Activated CD4-positive, alpha-beta memory T cell treated with anti-CD3 and anti-CD28 coated beads for 36 hours (primary cell): ENCODE data around the gene TOX3. TPM values are rescaled to one million over a fixed set of nuclear protein-coding genes. Genes with fewer than 3 reads are reported as not detected.

Source experiments
- CTCF ChIA-PET: fragments of 350-600 bp; sonication (Branson Sonifier 250); formaldehyde crosslinking; loops from one replicate; lab custom pipeline; 2021; ENCODE audit warnings: antibody characterized with exemption, inconsistent platforms; lab: Charles Lee
- POLR2A ChIA-PET: fragments of 350-600 bp; sonication (Branson Sonifier 250); formaldehyde crosslinking; loops from one replicate; lab custom pipeline; 2021; ENCODE audit warnings: antibody characterized with exemption; lab: Charles Lee
- DNase-seq: peaks from one replicate; pipeline ENCODE4 v3.0.0-alpha.2; 2020
- H3K27ac Mint-ChIP-seq: one replicate; pipeline ENCODE4 v1.8.0; 2021; ENCODE audit warnings: mixed read lengths
- H3K27me3 Mint-ChIP-seq: one replicate; pipeline ENCODE4 v1.8.0; 2021; ENCODE audit warnings: mixed read lengths
- H3K36me3 Mint-ChIP-seq: one replicate; pipeline ENCODE4 v1.8.0; 2021; ENCODE audit warnings: mixed read lengths
- H3K4me1 Mint-ChIP-seq: one replicate; pipeline ENCODE4 v1.8.0; 2021; ENCODE audit warnings: low read depth, mixed read lengths
- H3K4me3 Mint-ChIP-seq: one replicate; pipeline ENCODE4 v1.8.0; 2021; ENCODE audit warnings: mild to moderate bottlenecking, mixed read lengths
- H3K9me3 Mint-ChIP-seq: one replicate; pipeline ENCODE4 v1.8.0; 2021; ENCODE audit warnings: mixed read lengths
- intact Hi-C: fragments of 100-400 bp; cut with micrococcal nuclease; formaldehyde crosslinking; loops from one replicate; pipeline ENCODE4 v1.15.1; 2023
- total RNA-seq, 2 experiments: library from RNA; stranded (reverse); gene quantifications; one replicate each; pipeline ENCODE4 v1.2.3, GENCODE V29; 2021

The TOX3 gene
- total RNA-seq, 2 experiments from 2014 or later, result not detected

- Mint-ChIP-seq H3K27me3 (no peaks in the 10 kb centered on the region), H3K36me3 (no peaks in the 10 kb centered on the region), H3K9me3 (peaks cover under 1% of the 10 kb centered on the region), H3K4me1 (no peaks in the 10 kb centered on the region), H3K4me3 (no peak overlapping the region), H3K27ac (no peak overlapping the region)
- DNase-seq, result no peak
- CTCF ChIA-PET, result no interaction called here
- POLR2A ChIA-PET, result no interaction called here
- intact Hi-C loops, result no loop called here
These were observed 135.9 kb downstream of the TOX3 start for GRCh38 chr16:52411011-52411410.

- Mint-ChIP-seq H3K4me3 (no peak overlapping the region), H3K36me3 (no peaks in the 10 kb centered on the region), H3K27me3 (no peaks in the 10 kb centered on the region), H3K9me3 (peaks cover 4% of the 10 kb centered on the region), H3K4me1 (no peaks in the 10 kb centered on the region), H3K27ac (no peak overlapping the region)
- ChIA-PET CTCF (no interaction called here), POLR2A (no interaction called here)
- intact Hi-C loops, result no loop called here
- DNase-seq, result no peak
These were observed 138.6 kb downstream of the TOX3 start for GRCh38 chr16:52408191-52408845.

- Mint-ChIP-seq H3K27me3 (no peaks in the 10 kb centered on the region), H3K4me3 (no peak overlapping the region), H3K9me3 (peaks cover 4% of the 10 kb centered on the region), H3K27ac (no peak overlapping the region), H3K36me3 (no peaks in the 10 kb centered on the region), H3K4me1 (no peaks in the 10 kb centered on the region)
- intact Hi-C loops, result no loop called here
- DNase-seq, result no peak
- ChIA-PET POLR2A (no interaction called here), CTCF (no interaction called here)
These were observed 139.2 kb downstream of the TOX3 start for GRCh38 chr16:52407778-52408177.

GRCh38 chr16:52405441-52405840, 141.5 kb downstream of the TOX3 start:
- no peak overlapping the region for H3K4me3 Mint-ChIP-seq
- intact Hi-C loops, result no loop called here
- no peaks in the 10 kb centered on the region for H3K4me1 Mint-ChIP-seq
- CTCF ChIA-PET, result no interaction called here
- H3K36me3 Mint-ChIP-seq, result no peaks in the 10 kb centered on the region
- no peak for DNase-seq
- H3K27me3 Mint-ChIP-seq, result no peaks in the 10 kb centered on the region
- no peak overlapping the region for H3K27ac Mint-ChIP-seq
- H3K9me3 Mint-ChIP-seq, result peaks cover 4% of the 10 kb centered on the region
- POLR2A ChIA-PET, result no interaction called here

- no peak for DNase-seq
- Mint-ChIP-seq H3K27me3 (no peaks in the 10 kb centered on the region), H3K4me3 (no peak overlapping the region), H3K36me3 (no peaks in the 10 kb centered on the region), H3K27ac (no peak overlapping the region), H3K9me3 (peaks cover 4% of the 10 kb centered on the region), H3K4me1 (no peaks in the 10 kb centered on the region)
- ChIA-PET CTCF (no interaction called here), POLR2A (no interaction called here)
- intact Hi-C loops, result no loop called here
These were observed 142.4 kb downstream of the TOX3 start for GRCh38 chr16:52404546-52404945.

- CTCF ChIA-PET, result no interaction called here
- no peak for DNase-seq
- Mint-ChIP-seq H3K27me3 (no peaks in the 10 kb centered on the region), H3K27ac (no peak overlapping the region), H3K4me3 (no peak overlapping the region), H3K4me1 (no peaks in the 10 kb centered on the region), H3K9me3 (peaks cover 6% of the 10 kb centered on the region), H3K36me3 (no peaks in the 10 kb centered on the region)
- intact Hi-C loops, result no loop called here
- POLR2A ChIA-PET, result no interaction called here
These were observed 147.8 kb downstream of the TOX3 start for GRCh38 chr16:52399116-52399515.

- no peak for DNase-seq
- Mint-ChIP-seq H3K27me3 (no peaks in the 10 kb centered on the region), H3K4me3 (no peak overlapping the region), H3K27ac (no peak overlapping the region), H3K36me3 (no peaks in the 10 kb centered on the region), H3K9me3 (peaks cover 6% of the 10 kb centered on the region), H3K4me1 (no peaks in the 10 kb centered on the region)
- POLR2A ChIA-PET, result no interaction called here
- intact Hi-C loops, result no loop called here
- CTCF ChIA-PET, result no interaction called here
These were observed 148.4 kb downstream of the TOX3 start for GRCh38 chr16:52398491-52398960.

- CTCF ChIA-PET, result no interaction called here
- Mint-ChIP-seq H3K4me3 (no peak overlapping the region), H3K36me3 (no peaks in the 10 kb centered on the region), H3K27ac (no peak overlapping the region), H3K9me3 (peaks cover 6% of the 10 kb centered on the region), H3K27me3 (no peaks in the 10 kb centered on the region), H3K4me1 (no peaks in the 10 kb centered on the region)
- POLR2A ChIA-PET, result no interaction called here
- DNase-seq, result no peak
- intact Hi-C loops, result no loop called here
These were observed 148.9 kb downstream of the TOX3 start for GRCh38 chr16:52398021-52398420.

GRCh38 chr16:52393448-52393847, 153.5 kb downstream of the TOX3 start:
- intact Hi-C loops, result no loop called here
- ChIA-PET CTCF (no interaction called here), POLR2A (no interaction called here)
- Mint-ChIP-seq H3K4me3 (no peak overlapping the region), H3K4me1 (no peaks in the 10 kb centered on the region), H3K27ac (no peak overlapping the region), H3K36me3 (no peaks in the 10 kb centered on the region), H3K9me3 (peaks cover 3% of the 10 kb centered on the region), H3K27me3 (no peaks in the 10 kb centered on the region)
- no peak for DNase-seq

GRCh38 chr16:52389045-52389444, 157.9 kb downstream of the TOX3 start:
- ChIA-PET CTCF (no interaction called here), POLR2A (no interaction called here)
- H3K27me3 Mint-ChIP-seq, result no peaks in the 10 kb centered on the region
- no peaks in the 10 kb centered on the region for H3K36me3 Mint-ChIP-seq
- H3K9me3 Mint-ChIP-seq, result no peaks in the 10 kb centered on the region
- no peak overlapping the region for H3K27ac Mint-ChIP-seq
- intact Hi-C loops, result no loop called here
- H3K4me1 Mint-ChIP-seq, result no peaks in the 10 kb centered on the region
- no peak for DNase-seq
- no peak overlapping the region for H3K4me3 Mint-ChIP-seq
